Endothelial cell of umbilical vein (primary cell): Measurements from ENCODE around the gene HSPA1B. TPM values are rescaled to one million over a fixed set of nuclear protein-coding genes. Genes with fewer than 3 reads are reported as not detected.
"Not testable (repeated sequence)": the region's sequence is repeated elsewhere in the genome, so short reads cannot be mapped to it uniquely, and the experiment has no call there.

Experiments used
- BruUV-seq: library from RNA; stranded (reverse); fragments of 400-500 nt; replicated peaks from 2 replicates; lab custom pipeline; 2021; lab: Mats Ljungman, UMichigan
- CTCF ChIA-PET: fragments of 300-600, 350-600 bp; sonication (Branson Sonifier 250); formaldehyde crosslinking; loops from one replicate; lab custom pipeline; 2021; ENCODE audit warnings: antibody characterized with exemption, inconsistent platforms; lab: Charles Lee
- POLR2A ChIA-PET: fragments of 300-600, 350-600 bp; sonication (Branson Sonifier 250); formaldehyde crosslinking; loops from one replicate; lab custom pipeline; 2021; ENCODE audit warnings: antibody characterized with exemption, inconsistent platforms; lab: Charles Lee
- DNase-seq: peaks from one replicate; pipeline ENCODE4 v3.0.0-alpha.2; 2011; ENCODE audit warnings: low read depth, low spot score
- FAIRE-seq: peaks from 2 replicates; lab custom pipeline; 2011; peaks lifted over from hg19 to GRCh38; lab: Jason Lieb, UNC
- H2AFZ ChIP-seq: 2 replicates; pipeline ENCODE4 v1.6.0; 2012; ENCODE audit warnings: low read depth, low read length, control low read depth, inconsistent platforms
- H3K27ac ChIP-seq: 2 replicates; pipeline ENCODE4 v1.5.1; 2011; ENCODE audit warnings: low read depth, mild to moderate bottlenecking, control low read depth, low read length, moderate library complexity; ENCODE audit not compliant: insufficient read depth
- H3K27me3 ChIP-seq, 2 experiments: 2 replicates each; pipeline versions ENCODE4 v1.6.0 to v1.6.1; 2011; ENCODE audit warnings: low read length in 2 of 2, mixed read lengths in 1 of 2; ENCODE audit not compliant: control insufficient read depth in 2 of 2, insufficient read depth in 2 of 2
- H3K36me3 ChIP-seq, 2 experiments: 2 replicates in 1 of 2; 3 replicates in 1 of 2; pipeline ENCODE4 v1.5.1; 2011; ENCODE audit warnings: low read length in 2 of 2, mild to moderate bottlenecking in 1 of 2, moderate library complexity in 1 of 2; ENCODE audit not compliant: control insufficient read depth in 2 of 2, insufficient read depth in 2 of 2; ENCODE audit errors: extremely low read depth in 1 of 2
- H3K4me1 ChIP-seq: 3 replicates; pipeline ENCODE4 v1.5.1; 2011; ENCODE audit warnings: mild to moderate bottlenecking, low read length; ENCODE audit not compliant: control insufficient read depth, insufficient read depth; ENCODE audit errors: extremely low read depth
- H3K4me2 ChIP-seq: 2 replicates; pipeline ENCODE4 v1.6.1; 2011; ENCODE audit warnings: low read length, control low read depth, mixed read lengths; ENCODE audit not compliant: insufficient read depth
- H3K4me3 ChIP-seq, 3 experiments: fragments of 200-600 bp in 1 of 3; sonication (generic), shearing (Covaris generic) in 1 of 3; replicated peaks in 1 of 3; 2 replicates each; pipeline ENCODE4 v1.5.1; 2011 to 2016; ENCODE audit warnings: control low read depth in 3 of 3, low read length in 3 of 3, mild to moderate bottlenecking in 2 of 3, inconsistent platforms in 1 of 3, low read depth in 1 of 3, moderate library complexity in 1 of 3; ENCODE audit not compliant: insufficient read depth in 1 of 3
- H3K79me2 ChIP-seq: 2 replicates; pipeline ENCODE4 v1.6.0; 2012; ENCODE audit warnings: low read length, inconsistent platforms; ENCODE audit not compliant: control insufficient read depth, insufficient read depth
- H3K9ac ChIP-seq: replicated peaks from 2 replicates; pipeline ENCODE3; 2011; ENCODE audit warnings: low read length, control low read depth; ENCODE audit not compliant: insufficient read depth; ENCODE audit errors: extremely low read depth
- H3K9me1 ChIP-seq: replicated peaks from 3 replicates; pipeline ENCODE4 v1.6.0; 2011; ENCODE audit warnings: mild to moderate bottlenecking, low read length; ENCODE audit not compliant: control insufficient read depth, insufficient read depth; ENCODE audit errors: extremely low read depth
- H3K9me3 ChIP-seq: replicated peaks from 2 replicates; pipeline ENCODE4 v1.5.1; 2012; ENCODE audit warnings: low read length, inconsistent platforms; ENCODE audit not compliant: control insufficient read depth, insufficient read depth
- H4K20me1 ChIP-seq: replicated peaks from 2 replicates; pipeline ENCODE3; 2011; ENCODE audit warnings: mild to moderate bottlenecking, low read length; ENCODE audit not compliant: control insufficient read depth, insufficient read depth; ENCODE audit errors: extremely low read depth
- CTCF ChIP-seq, 2 donors: IDR thresholded peaks; 1 replicate in 1 of 2; 2 replicates in 1 of 2; pipeline ENCODE4 v1.5.1; 2011; ENCODE audit warnings: low read length in 2 of 2, mild to moderate bottlenecking in 2 of 2, moderate library complexity in 2 of 2, control low read depth in 1 of 2, inconsistent platforms in 1 of 2, low read depth in 1 of 2; ENCODE audit not compliant: insufficient read depth in 1 of 2; ENCODE audit errors: extremely low read depth in 1 of 2
- EZH2 ChIP-seq: IDR thresholded peaks from 2 replicates; pipeline ENCODE4 v1.6.1; 2012; ENCODE audit warnings: borderline replicate concordance, low read depth, mild to moderate bottlenecking, moderate library complexity, low read length, inconsistent platforms; ENCODE audit not compliant: severe bottlenecking
- FOS ChIP-seq: IDR thresholded peaks from 2 replicates; pipeline ENCODE4 v1.6.1; 2011; ENCODE audit warnings: mild to moderate bottlenecking, low read length, moderate library complexity, borderline replicate concordance; ENCODE audit not compliant: insufficient read depth
- GATA2 ChIP-seq: IDR thresholded peaks from 2 replicates; pipeline ENCODE4 v1.7.0; 2011; ENCODE audit warnings: low read depth, mild to moderate bottlenecking, moderate library complexity, mixed read lengths, low read length; ENCODE audit not compliant: insufficient read length, insufficient read depth
- JUN ChIP-seq: IDR thresholded peaks from 2 replicates; pipeline ENCODE4 v1.6.1; 2011; ENCODE audit warnings: borderline replicate concordance, low read depth; ENCODE audit not compliant: insufficient read length, insufficient read depth
- MYC ChIP-seq: IDR thresholded peaks from one replicate; pipeline ENCODE4 v1.6.1; 2011; ENCODE audit warnings: mild to moderate bottlenecking, low read depth, low read length
- POLR2A ChIP-seq: IDR thresholded peaks from 2 replicates; pipeline ENCODE4 v1.6.1; 2012; ENCODE audit warnings: low read depth, mild to moderate bottlenecking, control low read depth, low read length
- POLR2AphosphoS5 ChIP-seq: IDR thresholded peaks from 2 replicates; pipeline ENCODE4 v1.6.1; 2012; ENCODE audit warnings: low read depth, mild to moderate bottlenecking, control low read depth, low read length, moderate library complexity; ENCODE audit not compliant: insufficient read depth
- dilution Hi-C: fragments of 300-500 bp; cut with MboI; formaldehyde crosslinking; loops from one replicate; pipeline ENCODE4 v1.15.0; 2019; ENCODE audit warnings: low sequenced_read_pairs; ENCODE audit not compliant: extremely low pct_ligation_motif_present
- intact Hi-C: fragments of 100-400 bp; cut with micrococcal nuclease; formaldehyde crosslinking; loops from one replicate; pipeline ENCODE4 v1.10.0; 2022
- polyA plus RNA-seq, 4 experiments: library from polyadenylated mRNA; depleted of rRNA in 3 of 4; stranded (reverse) in 3 of 4; unstranded in 1 of 4; fragments of >200 nt; gene quantifications; 2 replicates each; pipeline versions ENCODE4 v1.2.1 to v1.2.3, GENCODE V29; 2011 to 2012; ENCODE audit warnings: missing spikeins in 1 of 4
- total RNA-seq: library from RNA; stranded (reverse); gene quantifications from 2 replicates; pipeline ENCODE4 v1.2.3, GENCODE V29; 2021
- TF ChIP-seq, protein P1 (sequence below): IDR thresholded peaks from 2 replicates; pipeline ENCODE4 v1.6.1; 2011; ENCODE audit not compliant: insufficient read depth, insufficient read length

HSPA1B gene
- total and polyA plus RNA-seq, 2 donors (not counting 3 experiments of a cell fraction or from before 2014, with no cell fraction given) = 27.1 to 54.0 TPM

DNA sequence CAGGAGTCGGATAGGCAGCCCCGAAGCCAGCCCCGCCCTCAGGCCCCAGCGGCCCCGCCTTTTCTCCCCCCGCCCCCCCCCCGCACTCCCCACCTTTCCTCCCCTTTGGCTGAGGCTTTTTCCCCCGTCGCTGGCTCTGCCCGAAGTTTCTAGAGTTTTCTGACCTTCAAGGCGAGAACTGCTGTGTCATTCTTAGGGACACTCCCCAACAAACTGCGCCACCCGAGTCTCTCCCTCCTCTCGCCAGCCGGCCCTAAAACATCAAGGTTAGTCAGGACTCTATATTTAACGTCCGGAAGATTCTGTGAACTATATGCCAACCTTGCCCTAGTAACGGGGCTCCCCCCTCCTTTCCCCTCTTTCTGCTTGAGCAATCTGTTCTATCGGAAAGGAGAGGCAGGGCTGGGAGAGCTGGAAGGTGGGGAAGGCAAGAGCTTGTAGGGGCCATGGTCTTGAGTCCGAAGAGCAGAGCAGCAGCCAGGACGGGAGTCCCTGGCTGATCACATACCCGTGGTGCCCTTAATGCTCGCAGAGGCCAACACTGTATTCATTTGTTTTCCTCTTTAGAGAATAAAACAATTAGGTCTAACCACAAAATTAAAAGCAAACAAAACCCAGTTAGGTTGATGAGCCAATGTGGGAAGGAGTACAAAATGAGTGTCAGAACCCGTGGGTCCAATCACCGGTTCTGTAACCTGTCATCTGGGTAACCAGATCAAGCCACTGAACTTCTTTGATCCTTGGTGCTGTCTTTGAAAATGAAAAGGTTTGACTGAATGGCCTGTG is 5.3 kb upstream of the HSPA1B start:
- dilution Hi-C loops (no loop called here), intact Hi-C loops (no loop called here)
- Histone ChIP-seq H3K36me3 (no peaks in the 10 kb centered on the region), H3K4me3 (peak overlapping the region; percentile 24 to 73 (median 44)), H4K20me1 (no peaks in the 10 kb centered on the region), H3K9me1 (no peaks in the 10 kb centered on the region), H3K4me2 (peak overlapping the region; percentile 72), H3K4me1 (peaks cover 30% of the 10 kb centered on the region), H3K27me3 (no peaks in the 10 kb centered on the region), H3K9me3 (no peaks in the 10 kb centered on the region), H3K27ac (peak overlapping the region; percentile 79), H3K79me2 (peaks cover 14% of the 10 kb centered on the region), H2AFZ (peak overlapping the region; percentile 50), H3K9ac (peak overlapping the region; percentile 76)
- POLR2A ChIA-PET = interaction anchor here (0.7 to 1.3 kb wide), 3 partner anchors 15 to 162 kb away, joined by 3 to 7 read pairs (median 3); partner anchors contain the start of genes C6orf47, CLIC1 and LSM2
- peak; percentile 59 for TF ChIP-seq POLR2AphosphoS5
- no peak for TF ChIP-seq JUN
- TF ChIP-seq, protein P1, sequence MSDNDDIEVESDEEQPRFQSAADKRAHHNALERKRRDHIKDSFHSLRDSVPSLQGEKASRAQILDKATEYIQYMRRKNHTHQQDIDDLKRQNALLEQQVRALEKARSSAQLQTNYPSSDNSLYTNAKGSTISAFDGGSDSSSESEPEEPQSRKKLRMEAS = no peak
- TF ChIP-seq POLR2A = peak; percentile 64
- no peak for TF ChIP-seq FOS
- TF ChIP-seq MYC = no peak
- TF ChIP-seq CTCF (IDR thresholded peaks at IDR 0.05; ENCODE audit: extremely low read depth in 1 of 2, insufficient read depth in 1 of 2, low read depth in 1 of 2, low read length in 2 of 2) = no peak
- TF ChIP-seq EZH2 = no peak
- TF ChIP-seq GATA2 = no peak
- FAIRE-seq (peak; percentile 90), DNase-seq (peak; percentile 77)
- CTCF ChIA-PET = interaction anchor here (0.6 to 2.6 kb wide), 11 partner anchors 8 to 160 kb away, joined by 3 to 10 read pairs (median 3); partner anchors contain the start of genes LSM2 and VARS1
- TSS peak; percentile 86 for BruUV-seq

DNA sequence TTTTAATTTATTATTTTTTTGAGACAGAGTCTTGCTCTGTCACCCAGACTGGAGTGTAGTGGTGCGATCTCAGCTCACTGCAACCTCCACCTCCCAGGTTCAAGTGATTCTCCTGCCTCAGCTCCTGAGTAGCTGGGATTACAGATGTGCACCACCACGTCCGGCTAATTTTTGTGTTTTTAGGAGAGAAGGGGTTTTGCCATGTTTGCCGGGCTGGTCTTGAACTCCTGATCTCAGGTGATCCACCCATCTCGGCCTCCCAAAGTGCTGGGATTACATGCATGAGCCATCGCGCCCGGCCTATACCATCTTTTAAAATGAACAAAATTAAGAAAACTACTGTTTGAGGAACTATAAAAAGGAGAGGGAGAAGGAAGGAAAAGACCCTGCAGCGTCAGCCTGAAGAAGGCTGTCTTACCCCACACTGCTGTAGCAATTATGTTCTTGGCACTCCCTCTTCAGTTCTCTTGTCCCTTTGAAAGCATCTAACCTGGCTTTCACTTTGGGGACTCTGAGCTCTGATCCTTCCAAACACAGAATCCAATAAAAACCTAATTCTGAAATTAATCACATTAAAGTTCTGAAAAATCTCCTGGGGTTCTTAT is 3.8 kb upstream of the HSPA1B start:
- H4K20me1 ChIP-seq, H3K79me2 ChIP-seq, dilution Hi-C loops, DNase-seq, BruUV-seq, intact Hi-C loops, H3K27me3 ChIP-seq, FAIRE-seq, H3K4me2 ChIP-seq, H3K4me3 ChIP-seq, H3K9me3 ChIP-seq, H3K9ac ChIP-seq, H3K27ac ChIP-seq, H2AFZ ChIP-seq, H3K36me3 ChIP-seq, H3K9me1 ChIP-seq: not testable (repeated sequence)
- POLR2A ChIA-PET = interaction anchor here (1.3 kb wide), 1 partner anchor 17 kb away, joined by 7 read pairs; the partner anchor contains the start of gene LSM2
- CTCF ChIA-PET = interaction anchor here (1.0 to 2.6 kb wide), 3 partner anchors 17 to 33 kb away, joined by 3 to 10 read pairs (median 4); partner anchors contain the start of genes LSM2 and VARS1
- peaks cover 18% of the 10 kb centered on the region for H3K4me1 ChIP-seq
